HepG2 (cell line): ENCODE data around the gene PLEKHH3. TPM values are rescaled to one million over a fixed set of nuclear protein-coding genes. Genes with fewer than 3 reads are reported as not detected.

ENCODE experiments used
- ATAC-seq: fragments of 200-7000 bp; cut with Tn5 transposase; 3 replicates; pipeline ENCODE4 v1.9.1; 2020; ENCODE audit warnings: mild to moderate bottlenecking, moderate library complexity
- BruUV-seq: library from RNA; stranded (reverse); fragments of 400-500 nt; replicated peaks from 2 replicates; lab custom pipeline; 2021; lab: Mats Ljungman, UMichigan
- CTCF ChIA-PET: fragments of 300-600 bp; formaldehyde crosslinking; extraction: SDS; loops from one replicate; lab custom pipeline; 2021; ENCODE audit warnings: low total read pairs, inconsistent platforms, low intra/inter-chr PET ratio; lab: Yijun Ruan, JAX
- POLR2A ChIA-PET: fragments of 350-600 bp; sonication (Branson Sonifier 250); formaldehyde crosslinking; loops from one replicate; lab custom pipeline; 2020; ENCODE audit warnings: antibody characterized with exemption, inconsistent platforms; lab: Yijun Ruan, JAX
- DNase-seq: peaks from one replicate; pipeline ENCODE4 v3.0.0-alpha.2; 2015; ENCODE audit warnings: low spot score
- FAIRE-seq: peaks from 3 replicates; lab custom pipeline; 2011; peaks lifted over from hg19 to GRCh38; lab: Jason Lieb, UNC
- H2AFZ ChIP-seq: one replicate; pipeline ENCODE4 v1.6.1; 2011; ENCODE audit warnings: low read length, inconsistent platforms
- H3K27ac ChIP-seq: fragments of 300-600 bp; 3 replicates; pipeline ENCODE4 v1.8.0; 2011; ENCODE audit warnings: mixed run types, mild to moderate bottlenecking, mixed read lengths, low read length, inconsistent platforms; ENCODE audit not compliant: insufficient read depth; ENCODE audit errors: extremely low read length
- H3K27me3 ChIP-seq, 2 experiments: fragments of 200-600 bp in 1 of 2; 2 replicates in 1 of 2; 3 replicates in 1 of 2; pipeline versions ENCODE4 v1.6.0 to v1.8.0; 2011; ENCODE audit warnings: low read length in 2 of 2, mild to moderate bottlenecking in 2 of 2, moderate library complexity in 2 of 2, inconsistent platforms in 1 of 2; ENCODE audit not compliant: insufficient read depth in 2 of 2, control insufficient read depth in 1 of 2
- H3K36me3 ChIP-seq, 2 experiments: fragments of 200-600 bp in 1 of 2; replicated peaks in 1 of 2; 2 replicates in 1 of 2; 3 replicates in 1 of 2; pipeline versions ENCODE4 v1.5.1 to v1.8.0; 2011; ENCODE audit warnings: low read length in 2 of 2, inconsistent platforms in 1 of 2; ENCODE audit not compliant: insufficient read depth in 2 of 2, control insufficient read depth in 1 of 2
- H3K4me1 ChIP-seq: 2 replicates; pipeline ENCODE4 v1.5.1; 2012; ENCODE audit warnings: low read length, inconsistent platforms; ENCODE audit not compliant: insufficient read depth
- H3K4me2 ChIP-seq: 2 replicates; pipeline ENCODE4 v1.6.0; 2011; ENCODE audit warnings: low read depth, low read length, inconsistent platforms
- H3K4me3 ChIP-seq, 3 experiments: fragments of 200-600 bp in 1 of 3; sonication (generic), shearing (Covaris generic) in 1 of 3; replicated peaks in 1 of 3; 2 replicates each; pipeline ENCODE4 v1.5.1; 2011 to 2016; ENCODE audit warnings: low read length in 3 of 3, inconsistent platforms in 2 of 3, low read depth in 2 of 3, mild to moderate bottlenecking in 2 of 3, control low read depth in 1 of 3, mixed read lengths in 1 of 3; ENCODE audit not compliant: insufficient read depth in 1 of 3
- H3K79me2 ChIP-seq: one replicate; pipeline ENCODE4 v1.6.1; 2011; ENCODE audit warnings: low read length, inconsistent platforms; ENCODE audit not compliant: insufficient read depth
- H3K9ac ChIP-seq: 2 replicates; pipeline ENCODE4 v1.6.0; 2011; ENCODE audit warnings: mild to moderate bottlenecking, low read depth, low read length, inconsistent platforms; ENCODE audit not compliant: insufficient read depth
- H3K9me3 ChIP-seq: 2 replicates; pipeline ENCODE4 v1.5.1; 2012; ENCODE audit warnings: mild to moderate bottlenecking, low read length
- H4K20me1 ChIP-seq: 2 replicates; pipeline ENCODE4 v1.6.0; 2011; ENCODE audit warnings: inconsistent platforms, mild to moderate bottlenecking, low read length, moderate library complexity; ENCODE audit not compliant: insufficient read depth
- KLF6 ChIP-seq: IDR thresholded peaks from 2 replicates; pipeline ENCODE4 v1.8.0; 2016; ENCODE audit warnings: missing biosample characterization, missing genetic modification reagents
- NONO ChIP-seq, 2 experiments: fragments of 450-650 bp in 1 of 2; sonication (generic) in 1 of 2; formaldehyde crosslinking in 1 of 2; IDR thresholded peaks in 1 of 2; conservative IDR thresholded peaks in 1 of 2; 2 replicates each; pipeline versions ENCODE4 v1.6.1 to v1.8.0; 2017 to 2022; ENCODE audit warnings: mild to moderate bottlenecking in 1 of 2, missing genetic modification reagents in 1 of 2, moderate library complexity in 1 of 2
- RFX1 ChIP-seq: fragments of 450-650 bp; IDR thresholded peaks from 2 replicates; pipeline ENCODE4 v1.6.1; 2017
- ZNF329 ChIP-seq: sonication (generic); formaldehyde crosslinking; IDR thresholded peaks from 2 replicates; pipeline ENCODE4 v1.9.0; 2021; ENCODE audit warnings: low read depth, mild to moderate bottlenecking, missing genetic modification reagents
- WGBS: methylation state at CpG from one replicate; pipeline ENCODE4 v1.1.6; 2017; ENCODE audit warnings: low lambda C conversion rate; 5-methylcytosine and 5-hydroxymethylcytosine counted together
- in situ Hi-C: cut with HindIII; loops from 2 replicates; pipeline ENCODE4 v1.10.0; 2017; ENCODE audit warnings: low pct_unique_long_range_greater_than_20kb; ENCODE audit not compliant: extremely low pct_ligation_motif_present
- intact Hi-C: fragments of 100-400 bp; cut with micrococcal nuclease; formaldehyde crosslinking; loops from one replicate; pipeline ENCODE4 v1.10.0; 2022; ENCODE audit not compliant: unreplicated experiment
- polyA plus RNA-seq, 8 experiments: library from polyadenylated mRNA; depleted of rRNA in 3 of 8; stranded (reverse) in 7 of 8; unstranded in 1 of 8; fragments of >200 nt; fragmentation: Illumina TruSeq in 4 of 8; extraction: Trizol in 4 of 8; gene quantifications; 2 replicates each; pipeline versions ENCODE4 v1.2.1 to v1.2.3, GENCODE V29; 2011 to 2016; ENCODE audit warnings: low read depth in 4 of 8, missing spikeins in 1 of 8, mixed read lengths in 1 of 8; ENCODE audit not compliant: insufficient read depth in 1 of 8
- total RNA-seq, 5 experiments: library from RNA; depleted of rRNA; stranded (reverse); fragments of >200 nt; fragmentation: Illumina TruSeq; extraction: Trizol; gene quantifications; 2 replicates each; pipeline ENCODE4 v1.2.3, GENCODE V29; 2016; ENCODE audit warnings: low read depth in 1 of 5
- TF ChIP-seq, protein P1 (sequence below): sonication (generic); formaldehyde crosslinking; IDR thresholded peaks from 2 replicates; pipeline ENCODE4 v1.4.0; 2020; ENCODE audit warnings: missing genetic modification reagents
- TF ChIP-seq, protein P2 (sequence below): sonication (generic); formaldehyde crosslinking; IDR thresholded peaks from 2 replicates; pipeline ENCODE4 v1.4.0; 2020; ENCODE audit warnings: mild to moderate bottlenecking, missing genetic modification reagents

The PLEKHH3 gene
- total and polyA plus RNA-seq, 2 of the 13 experiments (the other 11 are each of a cell fraction or from before 2014, with no cell fraction given) = 6.0 to 19.9 TPM

DNA sequence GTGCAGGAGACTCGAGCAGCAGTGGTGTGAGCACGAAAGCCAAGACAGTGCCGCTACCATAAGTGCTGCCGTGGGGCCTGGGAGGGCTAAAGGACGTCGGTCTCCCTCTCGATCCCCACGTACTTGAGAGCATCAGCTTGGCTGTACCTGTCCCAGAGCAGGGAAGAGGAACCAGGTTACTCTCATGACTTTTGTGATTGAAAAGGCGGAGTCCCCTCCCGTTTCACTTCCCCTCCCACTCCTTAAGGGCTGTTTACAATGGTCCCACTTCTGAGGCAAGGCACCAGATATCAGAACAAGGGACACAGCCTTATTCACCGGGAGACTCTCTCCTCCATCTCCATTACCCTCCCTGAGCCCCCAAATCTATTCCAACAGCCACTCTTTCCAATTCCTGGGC, 25.7 kb upstream of the PLEKHH3 start (continued):
- TF ChIP-seq, protein P1, sequence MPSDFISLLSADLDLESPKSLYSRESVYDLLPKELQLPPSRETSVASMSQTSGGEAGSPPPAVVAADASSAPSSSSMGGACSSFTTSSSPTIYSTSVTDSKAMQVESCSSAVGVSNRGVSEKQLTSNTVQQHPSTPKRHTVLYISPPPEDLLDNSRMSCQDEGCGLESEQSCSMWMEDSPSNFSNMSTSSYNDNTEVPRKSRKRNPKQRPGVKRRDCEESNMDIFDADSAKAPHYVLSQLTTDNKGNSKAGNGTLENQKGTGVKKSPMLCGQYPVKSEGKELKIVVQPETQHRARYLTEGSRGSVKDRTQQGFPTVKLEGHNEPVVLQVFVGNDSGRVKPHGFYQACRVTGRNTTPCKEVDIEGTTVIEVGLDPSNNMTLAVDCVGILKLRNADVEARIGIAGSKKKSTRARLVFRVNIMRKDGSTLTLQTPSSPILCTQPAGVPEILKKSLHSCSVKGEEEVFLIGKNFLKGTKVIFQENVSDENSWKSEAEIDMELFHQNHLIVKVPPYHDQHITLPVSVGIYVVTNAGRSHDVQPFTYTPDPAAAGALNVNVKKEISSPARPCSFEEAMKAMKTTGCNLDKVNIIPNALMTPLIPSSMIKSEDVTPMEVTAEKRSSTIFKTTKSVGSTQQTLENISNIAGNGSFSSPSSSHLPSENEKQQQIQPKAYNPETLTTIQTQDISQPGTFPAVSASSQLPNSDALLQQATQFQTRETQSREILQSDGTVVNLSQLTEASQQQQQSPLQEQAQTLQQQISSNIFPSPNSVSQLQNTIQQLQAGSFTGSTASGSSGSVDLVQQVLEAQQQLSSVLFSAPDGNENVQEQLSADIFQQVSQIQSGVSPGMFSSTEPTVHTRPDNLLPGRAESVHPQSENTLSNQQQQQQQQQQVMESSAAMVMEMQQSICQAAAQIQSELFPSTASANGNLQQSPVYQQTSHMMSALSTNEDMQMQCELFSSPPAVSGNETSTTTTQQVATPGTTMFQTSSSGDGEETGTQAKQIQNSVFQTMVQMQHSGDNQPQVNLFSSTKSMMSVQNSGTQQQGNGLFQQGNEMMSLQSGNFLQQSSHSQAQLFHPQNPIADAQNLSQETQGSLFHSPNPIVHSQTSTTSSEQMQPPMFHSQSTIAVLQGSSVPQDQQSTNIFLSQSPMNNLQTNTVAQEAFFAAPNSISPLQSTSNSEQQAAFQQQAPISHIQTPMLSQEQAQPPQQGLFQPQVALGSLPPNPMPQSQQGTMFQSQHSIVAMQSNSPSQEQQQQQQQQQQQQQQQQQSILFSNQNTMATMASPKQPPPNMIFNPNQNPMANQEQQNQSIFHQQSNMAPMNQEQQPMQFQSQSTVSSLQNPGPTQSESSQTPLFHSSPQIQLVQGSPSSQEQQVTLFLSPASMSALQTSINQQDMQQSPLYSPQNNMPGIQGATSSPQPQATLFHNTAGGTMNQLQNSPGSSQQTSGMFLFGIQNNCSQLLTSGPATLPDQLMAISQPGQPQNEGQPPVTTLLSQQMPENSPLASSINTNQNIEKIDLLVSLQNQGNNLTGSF (CRISPR knock-in tag) = no peak
- TF ChIP-seq, all 625 proteins: peak for 0

DNA sequence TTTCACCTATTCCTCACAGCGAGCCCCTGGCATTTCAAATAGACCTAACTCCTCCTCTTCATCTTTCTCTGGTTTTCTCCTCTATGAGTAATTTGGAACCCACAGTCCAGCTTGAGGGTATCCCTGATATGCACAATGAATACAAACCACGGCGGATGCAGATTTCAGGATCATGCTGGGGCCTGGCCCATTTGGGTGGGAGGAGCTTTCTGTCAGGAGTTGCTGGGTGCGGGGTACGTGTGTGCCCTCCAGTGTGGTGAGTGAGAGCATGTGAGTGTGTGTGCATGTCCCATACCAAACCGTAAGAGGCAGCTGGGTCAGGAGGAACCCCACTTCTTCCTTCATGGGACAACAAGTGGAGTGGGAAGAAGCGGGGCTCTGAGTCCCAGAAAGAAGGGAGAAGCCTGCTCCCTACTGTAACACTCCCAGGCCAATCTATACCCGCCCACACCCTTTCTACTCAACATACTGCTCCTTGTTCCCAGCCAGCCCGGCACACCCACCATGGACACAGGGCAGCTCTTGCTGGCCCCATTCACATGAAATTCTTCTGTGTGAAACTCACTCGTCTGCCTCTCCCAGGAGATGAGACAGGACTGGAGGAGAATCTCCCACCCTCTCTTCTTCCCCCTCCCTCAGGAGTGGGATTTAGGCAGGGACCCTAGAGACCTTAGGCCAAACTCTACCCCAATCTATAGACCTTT, 23.9 kb upstream of the PLEKHH3 start:
- no TSS peak for BruUV-seq
- in situ Hi-C loops (no loop called here), intact Hi-C loops (no loop called here)
- ATAC-seq = no peak
- ChIA-PET CTCF (no interaction called here), POLR2A (interaction anchor here (2.2 kb wide), 1 partner anchor 79 kb away, joined by 5 read pairs; the partner anchor contains the start of gene WNK4)
- Histone ChIP-seq H4K20me1 (no peaks in the 10 kb centered on the region), H3K27ac (no peak overlapping the region), H3K27me3 (no peaks in the 10 kb centered on the region), H3K4me3 (no peak overlapping the region), H3K9ac (no peak overlapping the region), H3K9me3 (no peaks in the 10 kb centered on the region), H2AFZ (no peak overlapping the region), H3K36me3 (peaks cover 5 to 27% of the 10 kb centered on the region in 2 experiments), H3K4me2 (no peak overlapping the region), H3K79me2 (no peaks in the 10 kb centered on the region), H3K4me1 (no peaks in the 10 kb centered on the region)
- no peak for DNase-seq
- no peak for FAIRE-seq
- 95% methylated on average over 10 of the region's 10 CpGs for WGBS
- TF ChIP-seq ZNF329 (CRISPR knock-in tag) = no peak
- TF ChIP-seq, protein P2, sequence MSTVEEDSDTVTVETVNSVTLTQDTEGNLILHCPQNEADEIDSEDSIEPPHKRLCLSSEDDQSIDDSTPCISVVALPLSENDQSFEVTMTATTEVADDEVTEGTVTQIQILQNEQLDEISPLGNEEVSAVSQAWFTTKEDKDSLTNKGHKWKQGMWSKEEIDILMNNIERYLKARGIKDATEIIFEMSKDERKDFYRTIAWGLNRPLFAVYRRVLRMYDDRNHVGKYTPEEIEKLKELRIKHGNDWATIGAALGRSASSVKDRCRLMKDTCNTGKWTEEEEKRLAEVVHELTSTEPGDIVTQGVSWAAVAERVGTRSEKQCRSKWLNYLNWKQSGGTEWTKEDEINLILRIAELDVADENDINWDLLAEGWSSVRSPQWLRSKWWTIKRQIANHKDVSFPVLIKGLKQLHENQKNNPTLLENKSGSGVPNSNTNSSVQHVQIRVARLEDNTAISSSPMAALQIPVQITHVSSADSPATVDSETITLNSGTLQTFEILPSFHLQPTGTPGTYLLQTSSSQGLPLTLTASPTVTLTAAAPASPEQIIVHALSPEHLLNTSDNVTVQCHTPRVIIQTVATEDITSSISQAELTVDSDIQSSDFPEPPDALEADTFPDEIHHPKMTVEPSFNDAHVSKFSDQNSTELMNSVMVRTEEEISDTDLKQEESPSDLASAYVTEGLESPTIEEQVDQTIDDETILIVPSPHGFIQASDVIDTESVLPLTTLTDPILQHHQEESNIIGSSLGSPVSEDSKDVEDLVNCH (CRISPR knock-in tag) = no peak
- TF ChIP-seq RFX1 = no peak
- TF ChIP-seq NONO (IDR thresholded peaks at IDR 0.05) = no peak
- TF ChIP-seq NONO (CRISPR knock-in tag; conservative IDR thresholded peaks at IDR 0.05) = no peak
- TF ChIP-seq KLF6 (CRISPR knock-in tag) = no peak
